HG02884 (cell line): Measurements from ENCODE around the gene TMED1.

Source experiments
- ATAC-seq: cut with Tn5 transposase; IDR thresholded peaks from one replicate; pipeline ENCODE4 v1.9.1; 2021; ENCODE audit warnings: mild to moderate bottlenecking, moderate library complexity; ENCODE audit not compliant: unreplicated experiment

TMED1 gene

GRCh38 chr19:10832939-10833296, 3.1 kb downstream of the TMED1 start:
- ATAC-seq, result no peak

GRCh38 chr19:10831987-10832938, 3.7 kb downstream of the TMED1 start:
- no peak for ATAC-seq

GRCh38 chr19:10830931-10831779, 4.9 kb downstream of the TMED1 start:
- no peak for ATAC-seq

GRCh38 chr19:10830370-10830769, 5.6 kb downstream of the TMED1 start:
- ATAC-seq, result no peak

- no peak for ATAC-seq
Measured at GRCh38 chr19:10829967-10830366, 6.0 kb downstream of the TMED1 start.

- ATAC-seq, result no peak
Measured at GRCh38 chr19:10828981-10829821, 6.8 kb downstream of the TMED1 start.

- ATAC-seq, result no peak
Measured at GRCh38 chr19:10826846-10827245, 9.2 kb downstream of the TMED1 start.

- no peak for ATAC-seq
Measured at GRCh38 chr19:10826231-10826630, 9.8 kb downstream of the TMED1 start.

- no peak for ATAC-seq
Measured at GRCh38 chr19:10823690-10824089, 12.3 kb downstream of the TMED1 start.

- no peak for ATAC-seq
Measured at GRCh38 chr19:10820173-10820572, 15.8 kb downstream of the TMED1 start.

- no peak for ATAC-seq
Measured at GRCh38 chr19:10819124-10820060, 16.6 kb downstream of the TMED1 start.

GRCh38 chr19:10818301-10819123, 17.5 kb downstream of the TMED1 start:
- no peak for ATAC-seq

- ATAC-seq, result no peak
Measured at GRCh38 chr19:10817291-10818038, 18.5 kb downstream of the TMED1 start.

- no peak for ATAC-seq
Measured at GRCh38 chr19:10816691-10817090, 19.3 kb downstream of the TMED1 start.

GRCh38 chr19:10815969-10816644, 19.9 kb downstream of the TMED1 start:
- no peak for ATAC-seq

GRCh38 chr19:10815007-10815536, 20.9 kb downstream of the TMED1 start:
- ATAC-seq, result no peak

- no peak for ATAC-seq
Measured at GRCh38 chr19:10812902-10813404, 23.1 kb downstream of the TMED1 start.
